ENCODE results near the gene PTPRD. TPM values are rescaled to one million over a fixed set of nuclear protein-coding genes. Genes with fewer than 3 reads are reported as not detected.

PTPRD gene
- total and polyA plus RNA-seq, 2 donors from 2014 or later = 6.4 to 78.9 TPM

DNA sequence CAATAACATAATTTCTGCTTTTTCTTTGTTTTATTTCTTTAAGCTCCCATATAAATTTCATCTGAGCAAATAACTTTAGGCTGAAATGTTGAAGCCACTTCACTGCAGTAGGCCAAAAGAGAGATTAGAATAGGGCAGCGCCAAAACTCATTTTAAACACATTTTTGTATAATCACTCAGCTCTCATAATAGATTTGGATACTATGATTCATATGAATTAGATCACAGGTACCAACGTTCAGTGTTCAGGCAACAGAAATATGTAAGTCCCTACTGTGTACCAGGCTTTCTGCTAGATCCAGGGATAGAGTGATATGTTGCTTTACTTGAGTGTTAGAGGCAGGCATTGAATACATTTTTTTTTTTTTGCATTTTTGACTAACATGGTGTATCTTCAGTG is 370.5 kb downstream of the PTPRD start:
- Histone ChIP-seq H3K9me3 (ENCODE audit: control insufficient read depth in 2 of 3, insufficient read depth in 1 of 3, low read length in 3 of 3) (no peaks in the 10 kb centered on the region), H3K27me3 (ENCODE audit: control insufficient read depth, insufficient read depth, low read length) (no peaks in the 10 kb centered on the region), H3K27ac (ENCODE audit: low read depth in 2 of 2, low read length in 2 of 2) (no peak overlapping the region), H3K4me1 (ENCODE audit: control insufficient read depth in 2 of 3, insufficient read depth in 2 of 3, low read depth in 1 of 3, low read length in 3 of 3) (no peaks in the 10 kb centered on the region), H3K4me3 (ENCODE audit: low read length in 3 of 3) (no peak overlapping the region), H3K9ac (ENCODE audit: low read length in 3 of 3) (no peak overlapping the region), H3K36me3 (ENCODE audit: control insufficient read depth in 2 of 3, insufficient read depth in 3 of 3, low read length in 3 of 3) (no peaks in the 10 kb centered on the region)
- no peak for FAIRE-seq
- intact Hi-C loops (cut with DNase I) = no loop called here
- TF ChIP-seq, protein P1, sequence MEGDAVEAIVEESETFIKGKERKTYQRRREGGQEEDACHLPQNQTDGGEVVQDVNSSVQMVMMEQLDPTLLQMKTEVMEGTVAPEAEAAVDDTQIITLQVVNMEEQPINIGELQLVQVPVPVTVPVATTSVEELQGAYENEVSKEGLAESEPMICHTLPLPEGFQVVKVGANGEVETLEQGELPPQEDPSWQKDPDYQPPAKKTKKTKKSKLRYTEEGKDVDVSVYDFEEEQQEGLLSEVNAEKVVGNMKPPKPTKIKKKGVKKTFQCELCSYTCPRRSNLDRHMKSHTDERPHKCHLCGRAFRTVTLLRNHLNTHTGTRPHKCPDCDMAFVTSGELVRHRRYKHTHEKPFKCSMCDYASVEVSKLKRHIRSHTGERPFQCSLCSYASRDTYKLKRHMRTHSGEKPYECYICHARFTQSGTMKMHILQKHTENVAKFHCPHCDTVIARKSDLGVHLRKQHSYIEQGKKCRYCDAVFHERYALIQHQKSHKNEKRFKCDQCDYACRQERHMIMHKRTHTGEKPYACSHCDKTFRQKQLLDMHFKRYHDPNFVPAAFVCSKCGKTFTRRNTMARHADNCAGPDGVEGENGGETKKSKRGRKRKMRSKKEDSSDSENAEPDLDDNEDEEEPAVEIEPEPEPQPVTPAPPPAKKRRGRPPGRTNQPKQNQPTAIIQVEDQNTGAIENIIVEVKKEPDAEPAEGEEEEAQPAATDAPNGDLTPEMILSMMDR (IDR thresholded peaks at IDR 0.05; ENCODE audit: borderline replicate concordance, extremely low read depth, insufficient read depth) = no peak
- no peak for DNase-seq

DNA sequence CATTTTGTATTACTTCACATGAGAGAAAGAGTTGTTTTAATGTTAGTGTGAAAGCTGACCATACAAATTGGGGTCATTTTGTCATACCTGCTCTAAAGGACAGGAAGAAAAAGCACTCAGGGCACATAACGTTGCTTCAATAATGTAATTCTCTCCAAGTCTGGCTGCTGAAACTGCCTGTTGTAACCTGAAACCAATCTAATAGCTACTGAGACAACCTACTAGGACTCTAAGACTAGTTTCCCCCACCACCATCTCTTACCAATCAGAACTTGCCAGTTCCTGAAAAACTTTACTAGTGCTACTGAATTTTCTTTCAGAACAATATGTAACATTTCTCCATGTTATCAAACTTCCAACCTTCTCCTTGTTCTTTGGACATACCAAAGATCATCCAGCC is 374.7 kb downstream of the PTPRD start:
- no peaks in the 10 kb centered on the region for H3K27me3 ChIP-seq (ENCODE audit: control insufficient read depth, insufficient read depth, low read length)
- TF ChIP-seq, protein P1 (IDR thresholded peaks at IDR 0.05; ENCODE audit: borderline replicate concordance, extremely low read depth, insufficient read depth) = no peak
- no peak for FAIRE-seq
- H3K4me3 ChIP-seq (ENCODE audit: low read length in 3 of 3) = no peak overlapping the region
- intact Hi-C loops (cut with DNase I) = no loop called here
- no peaks in the 10 kb centered on the region for H3K9me3 ChIP-seq (ENCODE audit: control insufficient read depth in 2 of 3, insufficient read depth in 1 of 3, low read length in 3 of 3)
- no peak overlapping the region for H3K9ac ChIP-seq (ENCODE audit: low read length in 3 of 3)
- DNase-seq = no peak
- H3K4me1 ChIP-seq (ENCODE audit: control insufficient read depth in 2 of 3, insufficient read depth in 2 of 3, low read depth in 1 of 3, low read length in 3 of 3) = no peaks in the 10 kb centered on the region
- H3K27ac ChIP-seq (ENCODE audit: low read depth in 2 of 2, low read length in 2 of 2) = no peak overlapping the region
- no peaks in the 10 kb centered on the region for H3K36me3 ChIP-seq (ENCODE audit: control insufficient read depth in 2 of 3, insufficient read depth in 3 of 3, low read length in 3 of 3)

DNA sequence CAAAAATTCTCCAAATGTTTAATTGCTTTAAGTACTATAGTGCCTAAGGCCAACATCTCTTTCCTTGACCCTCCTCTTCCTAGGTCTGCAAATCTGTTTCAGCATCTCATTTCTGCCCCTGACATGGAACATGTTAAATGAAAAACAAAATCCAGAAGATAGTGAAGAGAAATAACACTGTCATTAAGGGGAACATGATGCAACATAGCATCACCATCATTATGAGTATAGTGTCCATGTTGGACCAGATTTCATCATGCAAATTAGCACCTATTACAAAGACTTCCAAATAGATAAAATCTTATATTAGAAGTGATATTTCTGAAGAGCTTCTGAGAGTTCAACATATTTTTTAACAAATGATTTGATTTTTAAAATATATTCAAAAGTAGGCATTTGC is 375.2 kb downstream of the PTPRD start:
- H3K27ac ChIP-seq (ENCODE audit: low read depth in 2 of 2, low read length in 2 of 2) = no peak overlapping the region
- DNase-seq (no peak), FAIRE-seq (no peak)
- H3K4me1 ChIP-seq (ENCODE audit: control insufficient read depth in 2 of 3, insufficient read depth in 2 of 3, low read depth in 1 of 3, low read length in 3 of 3) = no peaks in the 10 kb centered on the region
- TF ChIP-seq, protein P1 (IDR thresholded peaks at IDR 0.05; ENCODE audit: borderline replicate concordance, extremely low read depth, insufficient read depth) = no peak
- no peak overlapping the region for H3K9ac ChIP-seq (ENCODE audit: low read length in 3 of 3)
- no peaks in the 10 kb centered on the region for H3K9me3 ChIP-seq (ENCODE audit: control insufficient read depth in 2 of 3, insufficient read depth in 1 of 3, low read length in 3 of 3)
- no peaks in the 10 kb centered on the region for H3K36me3 ChIP-seq (ENCODE audit: control insufficient read depth in 2 of 3, insufficient read depth in 3 of 3, low read length in 3 of 3)
- intact Hi-C loops (cut with DNase I) = no loop called here
- no peaks in the 10 kb centered on the region for H3K27me3 ChIP-seq (ENCODE audit: control insufficient read depth, insufficient read depth, low read length)
- H3K4me3 ChIP-seq (ENCODE audit: low read length in 3 of 3) = no peak overlapping the region

DNA sequence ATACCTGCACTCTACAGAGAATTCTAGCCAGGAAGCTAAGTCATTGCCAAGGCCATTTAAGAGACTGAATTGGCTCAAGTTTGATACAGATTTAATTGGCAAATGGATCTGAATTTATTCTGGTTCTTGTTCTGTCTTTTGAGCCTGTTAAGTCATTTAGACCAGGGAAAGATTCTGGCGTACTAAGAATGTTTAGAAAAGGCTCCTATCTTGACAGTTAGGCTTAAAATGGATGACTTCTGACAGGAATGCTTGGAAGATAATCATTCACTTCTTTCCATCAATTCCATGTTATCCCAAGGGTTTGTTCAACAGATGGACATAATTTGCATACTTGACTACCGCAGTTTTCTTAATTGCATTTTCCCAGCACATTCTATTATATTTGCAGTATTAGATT is 376.6 kb downstream of the PTPRD start:
- Histone ChIP-seq H3K4me3 (ENCODE audit: low read length in 3 of 3) (no peak overlapping the region), H3K4me1 (ENCODE audit: control insufficient read depth in 2 of 3, insufficient read depth in 2 of 3, low read depth in 1 of 3, low read length in 3 of 3) (no peaks in the 10 kb centered on the region), H3K36me3 (ENCODE audit: control insufficient read depth in 2 of 3, insufficient read depth in 3 of 3, low read length in 3 of 3) (no peaks in the 10 kb centered on the region), H3K9ac (ENCODE audit: low read length in 3 of 3) (no peak overlapping the region), H3K9me3 (ENCODE audit: control insufficient read depth in 2 of 3, insufficient read depth in 1 of 3, low read length in 3 of 3) (no peaks in the 10 kb centered on the region), H3K27ac (ENCODE audit: low read depth in 2 of 2, low read length in 2 of 2) (no peak overlapping the region), H3K27me3 (ENCODE audit: control insufficient read depth, insufficient read depth, low read length) (no peaks in the 10 kb centered on the region)
- no peak for DNase-seq
- TF ChIP-seq, protein P1 (IDR thresholded peaks at IDR 0.05; ENCODE audit: borderline replicate concordance, extremely low read depth, insufficient read depth) = no peak
- intact Hi-C loops (cut with DNase I) = no loop called here
- no peak for FAIRE-seq

Measured in kidney (tissue), 14 donors.